ENCODE results near the gene ISCA2.

The ISCA2 gene

DNA sequence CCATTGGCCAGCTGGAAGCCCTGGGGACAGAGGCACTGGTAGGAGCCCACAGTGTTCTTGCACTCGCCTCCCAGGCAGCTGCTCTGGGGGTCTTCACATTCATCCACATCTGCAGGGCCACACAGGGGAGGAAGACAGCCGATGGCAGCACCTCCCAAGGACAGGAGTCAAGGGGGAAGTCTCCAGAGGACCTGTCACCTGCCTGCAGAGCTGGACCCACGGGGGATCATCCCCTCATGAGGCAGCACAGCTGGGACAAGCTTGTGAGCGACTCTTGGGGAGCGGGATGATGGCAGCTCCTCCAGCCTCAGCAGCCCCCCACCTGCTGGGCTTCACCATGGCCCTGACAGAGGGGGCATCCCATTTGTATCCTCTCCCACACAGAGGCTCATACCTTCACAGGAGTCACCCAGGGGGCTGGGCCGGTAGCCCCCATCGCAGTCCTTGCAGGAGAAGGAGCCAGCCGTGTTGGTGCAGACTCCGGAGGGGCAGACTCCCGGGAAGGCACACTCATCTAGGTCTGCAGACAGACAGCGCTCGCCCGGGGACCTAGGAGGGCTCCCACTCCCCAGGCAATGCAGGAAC, 15.4 kb downstream of the ISCA2 start:
- no peak for DNase-seq (ENCODE audit: low spot score)

DNA sequence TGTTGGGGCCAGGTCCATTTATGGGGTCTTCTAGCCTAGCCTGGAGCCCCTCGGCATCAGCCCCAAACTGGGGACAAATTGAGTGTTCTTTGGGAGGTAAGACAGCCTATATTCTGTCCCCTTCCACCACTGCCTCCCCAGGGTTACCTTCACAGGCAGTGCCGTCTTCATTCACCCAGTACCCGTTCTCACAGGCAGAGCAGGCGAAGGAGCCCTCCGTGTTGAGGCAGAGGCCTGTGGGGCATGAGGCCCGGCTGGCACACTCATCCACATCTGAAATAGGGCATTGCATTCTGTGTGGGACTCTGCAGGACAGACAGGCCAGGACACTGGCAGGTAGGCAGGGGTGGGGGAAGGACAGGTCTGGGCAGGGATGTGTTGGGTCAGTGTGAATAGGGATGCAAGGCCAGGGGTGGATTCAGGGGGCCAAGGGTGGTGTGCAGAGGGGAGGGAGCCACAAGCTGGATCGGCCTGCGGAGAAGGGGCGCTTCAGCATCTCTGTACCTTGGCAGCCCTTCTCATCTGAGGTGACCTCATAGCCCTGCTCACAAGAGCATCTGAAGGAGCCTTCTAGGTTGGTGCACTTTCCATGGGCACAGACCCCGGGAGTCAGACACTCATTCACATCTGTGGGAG, 16.1 kb downstream of the ISCA2 start:
- no peak for DNase-seq (ENCODE audit: low spot score)

DNA sequence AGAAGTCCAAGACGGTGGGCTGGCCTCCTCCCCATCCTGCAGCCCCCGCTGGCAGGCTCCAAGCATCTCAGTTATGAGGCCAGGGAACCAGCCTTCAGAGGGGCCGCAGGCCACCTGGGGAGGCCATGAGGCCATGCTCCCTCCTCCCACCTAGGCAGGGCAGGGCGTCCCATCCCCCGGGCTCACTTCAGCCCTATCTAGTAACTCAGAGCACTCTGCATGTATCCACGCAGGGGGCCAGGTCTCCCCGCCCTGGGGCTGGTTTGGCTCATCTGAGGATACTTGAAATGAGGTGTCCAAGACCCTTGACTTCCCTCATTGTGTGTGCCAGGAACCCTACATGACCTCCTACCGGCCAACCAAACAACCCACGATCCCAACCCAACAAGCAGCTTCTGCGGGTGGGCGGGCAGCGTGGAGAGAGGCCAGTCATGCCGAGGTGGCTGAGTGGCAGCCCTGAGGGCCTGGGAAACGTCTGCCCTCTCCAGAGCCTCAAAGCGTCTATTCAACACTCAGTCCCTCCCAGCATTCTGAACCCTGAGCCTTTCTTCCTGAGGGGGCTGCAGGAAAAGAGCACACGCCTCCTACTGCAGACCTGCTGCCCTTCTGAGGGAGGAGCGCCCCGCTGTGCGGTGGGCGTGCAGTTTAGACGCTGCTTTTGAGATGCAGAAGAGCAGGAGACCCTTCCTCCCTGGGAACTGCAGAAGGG, 16.8 kb downstream of the ISCA2 start:
- DNase-seq (ENCODE audit: low spot score) = no peak

DNA sequence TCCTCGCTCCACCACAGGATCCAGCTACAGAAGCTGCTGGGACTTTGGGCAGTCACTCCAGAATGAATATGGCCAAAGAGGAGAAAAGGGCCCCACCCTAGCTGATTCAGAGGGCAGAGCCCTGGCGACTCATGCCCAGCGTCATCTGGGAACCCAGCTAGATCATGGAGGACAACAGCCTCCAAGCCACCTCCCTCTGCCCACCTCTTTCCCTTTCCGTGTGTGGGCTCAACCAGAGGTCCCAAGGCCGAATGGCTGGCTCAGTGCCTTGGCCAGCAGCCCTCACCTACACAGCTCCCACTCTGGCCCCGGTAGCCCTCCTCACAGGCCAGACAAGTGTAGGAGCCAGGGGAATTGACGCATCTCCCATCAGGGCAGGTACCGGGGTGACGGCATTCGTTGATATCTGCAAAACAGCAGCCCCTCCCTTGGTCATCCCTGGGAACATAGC, 17.4 kb downstream of the ISCA2 start:
- DNase-seq (ENCODE audit: low spot score) = no peak

DNA sequence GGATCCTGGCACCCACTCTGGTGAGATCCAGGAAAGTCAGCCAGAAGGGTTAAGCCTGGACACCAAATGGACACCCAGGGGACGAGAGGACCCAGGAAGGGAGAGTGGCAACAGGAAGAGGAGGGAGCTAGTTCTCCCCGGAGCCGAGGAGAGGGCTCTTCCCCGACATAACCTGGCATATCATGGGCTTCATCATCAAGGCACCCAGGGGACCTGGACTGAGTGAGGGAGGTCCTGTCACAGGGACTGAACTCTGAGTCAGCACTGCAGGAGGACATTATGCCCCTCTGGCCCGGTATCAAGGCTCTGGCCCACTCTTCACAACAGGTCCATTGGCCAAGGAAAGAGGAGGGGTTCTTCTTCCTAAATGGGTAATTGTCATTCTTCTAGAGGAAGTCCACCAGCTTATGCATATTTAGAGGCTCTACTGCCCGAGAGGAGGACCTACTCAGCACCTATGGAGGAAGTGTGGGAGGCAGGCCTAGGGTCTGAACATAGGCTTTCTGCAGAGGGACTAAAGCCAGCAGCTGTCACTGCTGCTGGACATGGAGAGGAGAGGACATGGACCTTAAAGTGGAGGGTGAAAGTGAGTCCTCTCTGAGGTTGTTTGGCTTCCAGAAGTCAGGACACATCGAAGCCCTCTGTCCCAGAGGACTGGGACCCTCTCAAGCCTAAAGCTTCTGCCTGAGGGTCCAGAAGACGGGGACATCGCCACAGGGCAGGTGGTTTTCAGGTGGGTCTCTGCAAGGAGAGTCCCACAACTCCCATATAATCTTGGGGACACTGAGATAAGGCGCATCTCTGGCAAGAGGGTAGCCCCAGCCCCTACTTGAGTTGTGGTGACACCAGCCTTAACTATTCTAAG, 18.6 kb downstream of the ISCA2 start:
- no peak for DNase-seq (ENCODE audit: low spot score)

DNA sequence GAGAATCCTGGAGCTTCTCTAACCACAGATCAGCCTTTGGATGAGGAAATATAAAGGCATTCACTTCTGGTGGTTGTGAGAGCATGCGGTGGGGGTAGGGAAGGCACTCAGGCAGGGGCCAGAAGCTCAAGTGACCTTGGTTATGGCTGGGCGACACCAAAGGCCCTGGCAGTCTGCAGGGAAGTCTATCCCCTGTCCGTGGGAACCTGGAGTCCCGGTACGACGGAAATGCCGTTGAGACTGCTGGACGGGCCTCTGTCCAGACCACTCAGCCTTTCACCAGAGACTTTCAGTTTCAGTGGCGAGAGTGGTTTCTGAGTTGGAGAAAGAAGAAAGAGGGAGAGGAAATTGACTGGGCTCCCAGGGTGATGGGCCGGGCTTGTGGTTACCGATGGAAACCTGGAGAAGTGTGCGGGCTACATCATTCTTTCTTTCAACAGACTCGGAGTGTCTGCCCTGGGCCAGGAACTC, 20.9 kb downstream of the ISCA2 start:
- DNase-seq (ENCODE audit: low spot score) = no peak

DNA sequence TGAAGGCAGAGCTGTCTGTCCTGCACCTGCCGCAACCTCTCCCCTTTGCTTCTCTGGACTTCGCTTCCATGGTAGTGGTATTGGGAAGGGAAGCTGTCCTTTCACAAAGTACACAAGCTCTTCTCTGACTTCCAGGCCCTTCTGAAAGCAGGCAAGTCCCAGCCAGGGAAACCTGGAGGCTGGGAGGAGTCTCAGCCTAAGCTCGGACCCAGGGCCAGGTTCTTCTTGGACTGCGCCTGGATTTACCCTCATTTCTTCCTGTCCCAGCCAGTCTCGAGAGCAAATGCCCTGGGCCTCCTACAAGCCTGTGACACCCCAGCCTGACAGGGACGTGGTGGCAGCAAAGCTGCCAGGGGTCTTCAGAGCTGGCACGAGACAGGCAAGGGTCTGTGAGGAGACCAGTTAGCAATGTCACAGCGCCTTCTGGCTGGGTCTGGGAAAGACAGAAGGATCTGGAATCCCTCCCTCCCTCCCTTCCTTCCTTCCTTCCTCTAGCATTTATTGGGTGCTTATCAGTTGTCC, 22.4 kb downstream of the ISCA2 start:
- DNase-seq (ENCODE audit: low spot score) = no peak

DNA sequence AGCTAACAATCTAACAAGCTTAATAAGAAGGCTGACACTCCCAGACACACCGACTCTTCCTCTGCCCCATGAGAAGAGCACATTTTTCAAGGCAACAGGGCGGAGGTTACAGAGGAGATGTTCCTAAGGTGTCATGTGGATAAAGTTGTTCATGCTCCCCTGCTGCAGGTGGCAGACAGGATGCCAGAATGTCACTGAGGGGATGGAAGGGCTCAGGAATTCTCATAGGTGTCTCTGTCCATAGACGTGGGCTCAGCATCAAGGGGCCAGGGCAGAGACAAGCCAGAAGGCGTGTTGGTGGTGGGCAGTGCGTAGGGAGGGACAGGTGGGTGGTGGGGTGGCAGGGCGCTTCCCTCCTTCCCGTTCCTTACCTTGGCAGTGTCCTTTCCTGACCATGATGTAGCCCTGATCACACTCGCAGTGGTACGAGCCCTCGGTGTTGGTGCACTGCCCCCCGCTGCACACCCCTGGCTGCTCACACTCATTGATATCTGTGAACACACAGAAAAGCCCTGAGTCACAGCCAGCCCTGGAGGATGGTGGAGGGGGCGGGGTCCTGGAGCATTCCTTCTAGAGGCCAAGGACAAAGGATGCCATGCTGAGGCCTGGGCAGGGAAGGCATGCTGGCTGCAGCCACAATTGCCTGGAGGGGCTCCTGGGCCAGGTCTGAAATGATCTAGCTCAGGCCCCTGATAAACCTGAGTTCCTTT, 23.0 kb downstream of the ISCA2 start:
- no peak for DNase-seq (ENCODE audit: low spot score)

DNA sequence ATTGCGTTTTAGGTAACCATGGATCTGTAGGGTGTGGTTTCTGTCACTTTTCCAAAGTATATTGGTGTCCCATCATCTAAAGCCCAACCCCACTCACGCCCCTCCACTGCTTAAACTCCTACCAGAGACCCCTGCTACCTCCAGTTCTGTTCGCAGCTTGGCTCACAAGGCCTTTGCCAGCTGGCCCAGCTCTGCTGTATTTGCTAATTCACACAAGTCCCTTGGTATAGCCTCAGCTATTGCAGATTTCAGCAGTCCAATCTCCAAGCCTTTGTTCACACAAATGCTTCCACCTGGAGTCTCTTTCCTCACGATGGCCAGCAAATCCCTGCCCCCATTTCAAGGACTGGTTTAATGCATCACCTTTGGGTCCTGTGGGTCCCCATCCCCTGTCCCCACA, 24.2 kb downstream of the ISCA2 start:
- no peak for DNase-seq (ENCODE audit: low spot score)

DNA sequence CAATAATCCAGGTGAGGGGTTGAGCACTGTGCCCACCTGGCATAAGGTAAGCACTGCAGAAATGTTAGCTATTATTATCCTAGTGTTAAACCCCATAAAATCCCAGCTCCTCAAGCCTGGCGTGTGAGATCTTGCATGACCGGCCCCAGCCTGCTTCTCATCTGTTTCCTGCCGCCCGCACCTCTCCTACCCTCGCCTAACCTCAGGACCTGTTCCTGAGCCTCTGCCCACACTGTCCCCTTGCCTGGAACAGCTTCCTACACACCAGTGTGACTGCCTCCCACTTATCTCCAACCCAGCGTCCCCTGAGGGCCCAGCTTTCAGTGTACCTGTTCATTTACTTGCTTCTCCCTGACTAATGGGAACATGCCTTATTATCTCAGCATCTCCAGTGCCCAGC, 24.7 kb downstream of the ISCA2 start:
- no peak for DNase-seq (ENCODE audit: low spot score)

DNA sequence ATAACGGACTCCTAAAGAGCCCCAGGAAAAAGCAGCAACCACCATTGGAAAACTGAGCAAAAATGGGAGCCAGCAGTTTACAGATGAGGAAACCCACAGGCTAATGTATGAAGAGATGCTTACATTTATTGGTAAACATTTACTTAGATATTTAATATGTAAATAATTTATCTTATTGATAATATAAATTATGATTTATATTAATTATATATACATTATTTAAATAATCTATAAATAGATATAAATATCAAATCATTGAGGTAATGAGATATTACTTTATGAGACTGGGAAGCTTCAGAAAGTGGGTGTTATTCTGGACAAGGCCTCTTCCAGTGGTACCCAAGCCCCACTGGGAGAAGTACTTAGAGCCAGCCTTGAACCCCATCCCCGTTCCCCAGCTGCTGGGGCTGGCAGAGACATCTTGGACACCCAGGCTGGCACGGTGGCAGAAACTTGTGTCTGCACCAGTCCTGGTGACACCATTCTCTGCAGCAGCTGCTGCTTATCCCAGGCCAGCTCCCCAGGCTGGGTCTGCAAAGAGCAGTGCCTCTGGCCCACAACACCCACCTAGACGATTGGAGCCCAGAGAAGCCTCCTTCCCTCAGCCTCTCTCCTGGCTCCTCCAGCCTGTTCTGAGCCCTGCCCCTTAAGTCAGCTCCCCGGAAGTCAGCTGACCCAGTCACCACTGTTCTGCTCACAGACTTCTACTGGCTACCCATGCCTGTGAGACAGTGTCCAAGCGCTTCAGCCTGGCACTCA, 25.9 kb downstream of the ISCA2 start:
- DNase-seq (ENCODE audit: low spot score) = no peak

DNA sequence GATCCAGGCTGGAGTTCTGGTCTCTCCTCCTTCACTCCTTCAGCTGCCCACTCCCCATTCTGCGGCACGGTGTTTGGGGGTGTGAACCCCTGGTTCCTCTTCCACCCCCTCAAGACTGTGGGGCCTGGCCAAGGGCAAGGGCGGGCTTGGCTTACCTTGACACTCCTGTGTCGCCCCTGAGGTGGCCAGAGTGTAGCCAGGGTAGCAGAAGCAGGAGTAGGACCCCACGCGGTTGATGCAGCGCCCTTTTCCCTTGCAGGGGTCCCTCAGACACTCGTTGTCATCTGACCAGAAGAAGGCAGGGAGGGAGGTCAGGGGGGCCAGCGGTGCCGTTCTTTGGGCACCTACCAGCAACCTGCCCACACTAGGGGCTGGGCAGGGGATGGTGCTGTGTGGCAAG, 28.2 kb downstream of the ISCA2 start:
- no peak for DNase-seq (ENCODE audit: low spot score)

DNA sequence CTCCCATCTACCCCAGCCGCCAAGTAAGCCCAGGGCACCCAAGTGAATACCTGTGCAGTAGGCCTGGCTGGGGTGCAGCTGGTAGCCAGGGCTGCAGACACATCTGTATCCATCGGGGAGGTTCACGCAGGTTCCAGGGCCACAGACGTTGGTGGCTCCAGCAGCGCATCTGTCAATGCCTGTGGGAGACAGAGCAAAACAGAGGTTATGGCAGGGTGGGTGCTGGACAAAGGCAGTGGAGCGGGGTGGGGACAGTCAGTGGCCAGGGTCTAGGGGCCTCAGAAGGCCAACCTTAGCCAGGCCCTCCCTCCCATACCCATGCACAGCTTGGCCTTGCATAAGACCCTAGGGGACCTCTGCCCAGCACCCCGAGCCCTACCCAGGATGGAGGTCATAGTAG, 29.2 kb downstream of the ISCA2 start:
- no peak for DNase-seq (ENCODE audit: low spot score)

DNA sequence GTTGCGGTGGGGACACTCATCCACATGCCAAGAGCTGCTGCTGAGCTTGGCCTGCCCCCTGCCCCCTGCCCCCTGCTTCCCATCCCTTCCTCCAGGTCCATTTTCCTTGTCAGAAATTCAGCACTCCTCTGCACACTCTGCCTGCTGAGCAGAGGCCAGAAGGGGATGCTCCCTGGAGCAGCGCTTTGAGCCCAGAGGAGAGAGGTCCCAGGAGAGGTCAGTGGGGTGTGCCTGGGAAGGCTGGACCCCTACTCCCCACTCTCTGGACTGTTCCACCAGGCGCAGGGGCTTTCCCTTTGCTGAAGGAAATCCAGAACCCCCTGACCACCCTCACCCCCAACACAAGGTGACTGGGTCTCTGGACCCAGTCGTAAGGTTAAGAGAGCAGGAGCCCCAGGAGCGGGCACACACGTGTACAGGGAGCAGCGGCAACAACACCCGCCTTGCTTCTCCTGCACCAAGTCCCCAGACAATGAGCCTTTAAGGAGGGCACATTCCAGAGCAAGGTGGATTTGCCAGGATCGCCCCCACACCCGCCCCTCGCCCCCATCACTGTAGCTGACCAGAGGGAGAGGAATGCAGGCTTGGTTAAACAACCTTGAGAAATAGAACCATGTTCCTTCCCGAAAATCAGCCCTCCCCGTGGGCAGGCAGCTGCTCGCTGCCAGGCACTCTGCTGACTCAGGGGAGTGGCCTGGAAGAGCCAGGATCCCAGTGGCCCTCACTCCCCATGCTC, 30.7 kb downstream of the ISCA2 start:
- no peak for DNase-seq (ENCODE audit: low spot score)

DNA sequence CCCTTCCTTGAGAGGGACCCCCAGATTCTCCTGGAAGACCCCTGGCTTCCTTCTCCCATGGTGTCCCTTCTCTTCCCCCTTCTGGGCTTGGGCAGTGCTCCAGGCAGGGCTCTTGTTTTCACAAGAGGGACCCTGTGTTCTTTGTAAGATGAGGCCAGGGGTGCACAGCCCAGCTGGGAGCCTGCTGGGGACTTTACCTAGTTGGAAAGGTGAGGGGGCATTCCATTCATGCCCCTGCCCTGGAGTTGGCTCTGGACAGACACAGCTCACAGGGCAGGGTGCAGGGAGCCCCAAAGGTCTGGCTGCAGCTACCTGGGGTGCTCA, 31.2 kb downstream of the ISCA2 start:
- no peak for DNase-seq (ENCODE audit: low spot score)

DNA sequence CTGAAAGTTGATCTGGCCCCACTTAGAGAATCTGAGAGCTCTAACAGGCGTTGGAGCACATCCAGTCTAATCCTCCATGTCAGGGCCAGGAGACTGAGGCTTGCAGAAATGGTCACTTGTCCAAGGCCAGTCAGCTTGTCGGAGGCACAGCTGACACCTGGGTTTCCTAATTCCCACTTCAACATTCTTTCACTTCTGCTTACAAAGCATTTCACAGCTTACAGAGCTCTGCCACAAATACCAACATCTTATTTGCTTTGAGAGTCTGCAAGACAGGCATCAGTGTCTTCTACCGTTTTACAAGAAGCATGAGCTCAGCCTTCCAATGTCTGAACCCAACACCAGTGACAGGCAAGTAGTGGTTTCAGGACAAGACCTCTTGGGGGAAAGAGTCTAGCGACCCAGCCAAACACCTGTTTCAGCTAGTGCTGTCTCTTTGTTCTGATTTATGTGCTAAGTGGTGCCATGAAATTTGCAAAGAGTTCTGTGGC, 31.8 kb downstream of the ISCA2 start:
- DNase-seq (ENCODE audit: low spot score) = no peak

DNA sequence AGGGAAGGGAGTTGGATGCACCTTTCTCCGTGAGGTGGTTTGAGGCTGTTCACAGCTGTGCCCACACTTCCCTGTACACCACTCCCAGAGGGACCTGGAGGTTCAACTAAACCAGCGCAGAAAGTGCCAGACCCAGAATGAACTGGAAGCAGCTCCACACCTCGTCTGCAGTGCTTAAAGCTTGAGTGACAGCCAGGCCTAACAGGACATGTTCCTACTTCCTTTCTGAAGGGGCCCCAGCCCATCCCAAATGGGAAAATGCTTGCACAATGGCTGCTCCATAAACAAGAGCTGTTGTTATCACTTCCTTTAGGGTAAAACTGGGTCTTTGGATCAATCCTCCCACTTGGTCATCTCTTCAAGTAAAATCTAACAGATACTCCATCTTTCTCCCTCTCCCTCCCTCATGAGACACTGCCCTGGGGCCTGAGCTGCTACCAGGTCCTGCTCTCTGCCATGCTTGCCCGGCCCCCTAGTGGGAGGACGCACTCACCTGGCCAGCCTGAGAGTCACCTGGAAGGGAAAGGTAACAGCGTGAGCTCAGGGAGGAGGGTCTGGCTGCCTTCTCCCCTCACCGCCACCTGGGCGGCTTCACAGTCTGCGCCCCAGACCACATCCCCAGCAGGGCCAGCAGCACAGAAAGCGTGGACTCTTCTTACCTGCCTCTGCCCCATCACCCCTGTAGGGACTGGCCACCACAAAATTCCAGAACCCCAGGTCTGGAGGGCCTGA, 33.5 kb downstream of the ISCA2 start:
- DNase-seq (ENCODE audit: low spot score) = no peak

DNA sequence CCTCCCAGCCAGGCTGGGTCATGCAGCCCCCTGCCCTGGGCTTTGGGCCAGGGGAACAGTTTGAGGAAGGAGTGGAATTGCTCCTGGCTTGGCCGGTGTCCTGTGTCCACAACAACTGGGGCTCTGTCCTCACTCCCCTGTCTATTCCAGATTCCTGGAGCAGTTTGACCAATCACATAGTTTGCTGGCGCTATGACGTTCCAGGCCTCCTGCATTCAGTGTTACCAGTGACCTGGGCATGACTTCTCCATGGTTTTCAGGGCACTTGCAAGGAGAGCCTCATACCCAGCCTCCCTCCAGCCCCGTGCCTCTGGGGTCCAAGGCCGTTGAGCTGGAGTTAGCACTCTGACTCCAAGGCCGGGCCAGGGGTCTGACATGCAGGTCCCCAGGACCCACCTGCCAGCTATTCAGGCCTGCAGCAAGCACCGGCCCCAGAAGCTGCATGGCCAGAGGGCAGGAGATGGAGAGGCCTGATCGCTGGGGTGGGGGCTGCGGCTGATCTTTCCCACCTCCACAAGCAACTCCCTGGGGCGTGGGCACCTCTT, 34.2 kb downstream of the ISCA2 start:
- DNase-seq (ENCODE audit: low spot score) = no peak

DNA sequence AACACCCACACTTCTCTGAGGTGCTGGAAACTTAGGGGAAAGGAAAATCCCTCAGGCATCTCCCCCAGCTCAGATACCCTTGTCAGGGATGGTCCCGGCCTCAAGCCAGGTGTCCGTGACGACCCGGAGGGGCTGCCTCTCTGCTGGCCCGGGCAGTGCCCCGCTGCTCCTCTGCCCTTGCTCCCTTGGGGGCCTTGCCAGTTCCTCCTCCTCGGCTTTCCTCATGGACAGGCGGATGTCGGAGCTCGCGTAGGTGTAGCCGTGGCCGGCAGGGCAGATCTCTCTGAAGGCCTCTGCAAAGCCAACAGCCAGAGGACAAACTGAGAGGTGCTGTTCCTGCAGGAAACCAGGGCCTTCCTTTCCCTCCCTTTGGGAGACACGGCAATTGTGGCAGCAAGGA, 34.8 kb downstream of the ISCA2 start:
- no peak for DNase-seq (ENCODE audit: low spot score)
